Activated B cell treated with CpG ODN at 0.5 μM for 24 hours (primary cell): ENCODE measurements around the gene LTB4R. TPM values are rescaled to one million over a fixed set of nuclear protein-coding genes. Genes with fewer than 3 reads are reported as not detected.

Experiments
- ATAC-seq: fragments of 200-7000 bp; cut with Tn5 transposase; one replicate; pipeline ENCODE4 v1.10.0; 2021; ENCODE audit warnings: low read depth, mild to moderate bottlenecking, moderate library complexity
- CTCF ChIA-PET: fragments of 350-600 bp; sonication (Branson Sonifier 250); formaldehyde crosslinking; loops from one replicate; lab custom pipeline; 2021; ENCODE audit warnings: antibody characterized with exemption; lab: Charles Lee
- POLR2A ChIA-PET: fragments of 350-600 bp; sonication (Branson Sonifier 250); formaldehyde crosslinking; loops from one replicate; lab custom pipeline; 2021; ENCODE audit warnings: antibody characterized with exemption; lab: Charles Lee
- DNase-seq: peaks from one replicate; pipeline ENCODE4 v3.0.0; 2022
- H3K27ac Mint-ChIP-seq: one replicate; pipeline ENCODE4 v1.8.0; 2020; ENCODE audit warnings: mixed read lengths
- H3K27me3 Mint-ChIP-seq: one replicate; pipeline ENCODE4 v1.8.0; 2021; ENCODE audit warnings: mixed read lengths
- H3K36me3 Mint-ChIP-seq: one replicate; pipeline ENCODE4 v1.8.0; 2021; ENCODE audit warnings: low read depth, mixed read lengths
- H3K4me1 Mint-ChIP-seq: one replicate; pipeline ENCODE4 v1.8.0; 2021; ENCODE audit warnings: mixed read lengths
- H3K4me3 Mint-ChIP-seq: one replicate; pipeline ENCODE4 v1.8.0; 2020; ENCODE audit warnings: mild to moderate bottlenecking, mixed read lengths
- H3K9me3 Mint-ChIP-seq: one replicate; pipeline ENCODE4 v1.8.0; 2020; ENCODE audit warnings: mixed read lengths
- intact Hi-C: fragments of 100-400 bp; cut with micrococcal nuclease; formaldehyde crosslinking; loops from one replicate; pipeline ENCODE4 v1.15.1; 2024
- total RNA-seq: library from RNA; stranded (reverse); gene quantifications from 2 replicates; pipeline ENCODE4 v1.2.3, GENCODE V29; 2022
- TF ChIP-seq, protein P1 (sequence below): fragments of 200-600 bp; IDR thresholded peaks from one replicate; pipeline ENCODE4 v1.8.0; 2022; ENCODE audit warnings: antibody characterized with exemption, mild to moderate bottlenecking

The LTB4R gene
- total RNA-seq, 1 donor from 2014 or later, result 8.2 TPM

- H3K36me3 Mint-ChIP-seq, result no peaks in the 10 kb centered on the region
- peak; percentile 68 for DNase-seq
- peak overlapping the region; percentile 85 for H3K4me3 Mint-ChIP-seq
- peaks cover 33% of the 10 kb centered on the region for H3K4me1 Mint-ChIP-seq
- intact Hi-C loops, result loop anchor here (1.0 to 5.0 kb wide), 9 partner anchors 26 to 313 kb away; partner anchors contain the start of genes RABGGTA, SDR39U1 and TINF2
- no peaks in the 10 kb centered on the region for H3K9me3 Mint-ChIP-seq
- TF ChIP-seq, protein P1, sequence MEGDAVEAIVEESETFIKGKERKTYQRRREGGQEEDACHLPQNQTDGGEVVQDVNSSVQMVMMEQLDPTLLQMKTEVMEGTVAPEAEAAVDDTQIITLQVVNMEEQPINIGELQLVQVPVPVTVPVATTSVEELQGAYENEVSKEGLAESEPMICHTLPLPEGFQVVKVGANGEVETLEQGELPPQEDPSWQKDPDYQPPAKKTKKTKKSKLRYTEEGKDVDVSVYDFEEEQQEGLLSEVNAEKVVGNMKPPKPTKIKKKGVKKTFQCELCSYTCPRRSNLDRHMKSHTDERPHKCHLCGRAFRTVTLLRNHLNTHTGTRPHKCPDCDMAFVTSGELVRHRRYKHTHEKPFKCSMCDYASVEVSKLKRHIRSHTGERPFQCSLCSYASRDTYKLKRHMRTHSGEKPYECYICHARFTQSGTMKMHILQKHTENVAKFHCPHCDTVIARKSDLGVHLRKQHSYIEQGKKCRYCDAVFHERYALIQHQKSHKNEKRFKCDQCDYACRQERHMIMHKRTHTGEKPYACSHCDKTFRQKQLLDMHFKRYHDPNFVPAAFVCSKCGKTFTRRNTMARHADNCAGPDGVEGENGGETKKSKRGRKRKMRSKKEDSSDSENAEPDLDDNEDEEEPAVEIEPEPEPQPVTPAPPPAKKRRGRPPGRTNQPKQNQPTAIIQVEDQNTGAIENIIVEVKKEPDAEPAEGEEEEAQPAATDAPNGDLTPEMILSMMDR, result no peak
- H3K27ac Mint-ChIP-seq, result peak overlapping the region; percentile 72
- peaks cover 8% of the 10 kb centered on the region for H3K27me3 Mint-ChIP-seq
- ATAC-seq, result peak; percentile 51
- ChIA-PET CTCF (interaction anchor here (0.7 to 2.3 kb wide), 16 partner anchors 13 to 78 kb away, joined by 3 to 108 read pairs (median 4); partner anchors contain the start of genes ADCY4, CBLN3, KHNYN and RIPK3), POLR2A (interaction anchor here (0.6 to 4.2 kb wide), 26 partner anchors 11 to 1496 kb away, joined by 3 to 257 read pairs (median 6); partner anchors contain the start of genes ADCY4, CBLN3, DCAF11 and KHNYN)
Measured at GRCh38 chr14:24365600-24366412, 54.5 kb downstream of the LTB4R start.

DNA sequence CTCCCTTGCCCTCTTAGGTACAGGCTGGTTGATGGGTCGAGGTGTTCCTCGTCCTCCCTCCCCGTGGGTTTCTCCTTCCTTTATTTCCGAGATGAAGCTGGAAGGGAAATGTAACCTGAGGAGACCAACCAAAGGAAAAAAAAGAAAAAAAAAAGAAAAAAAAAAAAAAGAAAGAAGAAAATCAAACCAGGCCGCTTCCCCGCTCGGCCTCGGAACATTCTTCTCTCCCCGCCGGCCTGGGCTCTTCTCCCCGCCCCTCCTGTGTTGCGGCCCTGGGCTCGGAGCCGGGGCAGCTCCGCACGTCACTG is 55.1 kb downstream of the LTB4R start:
- intact Hi-C loops, result loop anchor here (1.0 to 5.0 kb wide), 2 partner anchors 94 to 124 kb away; partner anchors contain the start of genes RABGGTA and TINF2
- ATAC-seq (no peak), DNase-seq (no peak)
- TF ChIP-seq, protein P1, result no peak
- H3K4me3 Mint-ChIP-seq, result peak overlapping the region; percentile 85
- CTCF ChIA-PET, result interaction anchor here (0.6 to 2.3 kb wide), 11 partner anchors 12 to 76 kb away, joined by 3 to 108 read pairs (median 7); partner anchors contain the start of genes ADCY4, CBLN3, KHNYN and RIPK3
- H3K9me3 Mint-ChIP-seq, result no peaks in the 10 kb centered on the region
- peak overlapping the region; percentile 72 for H3K27ac Mint-ChIP-seq
- H3K27me3 Mint-ChIP-seq, result peaks cover 8% of the 10 kb centered on the region
- H3K4me1 Mint-ChIP-seq, result peaks cover 33% of the 10 kb centered on the region
- no peaks in the 10 kb centered on the region for H3K36me3 Mint-ChIP-seq
- POLR2A ChIA-PET, result interaction anchor here (0.6 to 4.2 kb wide), 27 partner anchors 8 to 1497 kb away, joined by 3 to 257 read pairs (median 6); partner anchors contain the start of genes ADCY4, CBLN3, DCAF11 and KHNYN

DNA sequence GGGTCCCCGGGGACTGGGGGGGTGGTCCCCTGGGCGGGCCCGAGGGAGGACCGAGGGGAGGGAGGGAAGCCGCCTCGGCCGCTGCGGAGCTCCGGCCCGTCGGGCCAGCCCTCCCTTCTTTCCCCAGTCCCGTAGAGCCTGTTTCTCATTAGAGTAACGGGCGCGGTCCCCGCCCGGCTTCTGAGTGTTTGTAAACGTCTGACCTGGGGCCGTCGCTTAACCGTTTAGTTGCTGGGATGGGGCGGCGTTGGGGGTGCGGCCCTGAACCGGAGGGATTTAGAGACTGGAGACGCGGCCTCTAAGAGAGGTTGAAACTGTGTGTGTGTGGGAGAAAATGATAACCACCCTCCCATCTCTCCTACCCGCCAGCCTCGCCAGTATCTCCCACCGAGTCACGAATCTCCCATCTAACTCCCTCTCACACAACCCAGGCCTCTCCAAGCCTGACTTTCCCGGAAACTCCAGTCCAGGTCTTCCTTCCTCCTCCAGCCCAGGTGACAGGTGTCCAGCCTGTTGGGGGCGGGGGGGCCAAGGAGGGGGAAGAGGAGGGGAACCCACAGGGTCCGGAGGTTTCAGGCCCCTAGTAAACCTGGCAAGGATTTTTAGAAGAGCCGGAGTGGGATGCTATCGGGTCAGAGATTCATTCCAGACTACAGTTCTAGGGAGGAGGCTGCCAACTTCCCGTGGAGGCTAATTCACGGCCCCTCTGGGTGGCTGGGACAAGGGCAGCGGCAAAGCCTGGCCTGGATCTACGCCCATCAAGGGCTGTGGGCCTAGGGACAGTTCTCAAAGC is 55.6 kb downstream of the LTB4R start:
- H3K36me3 Mint-ChIP-seq, result no peaks in the 10 kb centered on the region
- peak; percentile 83 for ATAC-seq
- POLR2A ChIA-PET, result interaction anchor here (0.6 to 4.2 kb wide), 23 partner anchors 7 to 1497 kb away, joined by 3 to 257 read pairs (median 6); partner anchors contain the start of genes ADCY4, CBLN3, DCAF11 and KHNYN
- peak overlapping the region; percentile 85 for H3K4me3 Mint-ChIP-seq
- DNase-seq, result peak; percentile 100
- H3K4me1 Mint-ChIP-seq, result peaks cover 33% of the 10 kb centered on the region
- H3K27ac Mint-ChIP-seq, result peak overlapping the region; percentile 80
- no peaks in the 10 kb centered on the region for H3K9me3 Mint-ChIP-seq
- intact Hi-C loops, result loop anchor here (1.0 to 5.0 kb wide), 2 partner anchors 95 to 125 kb away; partner anchors contain the start of genes RABGGTA and TINF2
- TF ChIP-seq, protein P1, result no peak
- peaks cover 5% of the 10 kb centered on the region for H3K27me3 Mint-ChIP-seq
- CTCF ChIA-PET, result interaction anchor here (0.6 to 2.3 kb wide), 10 partner anchors 12 to 75 kb away, joined by 3 to 108 read pairs (median 12); partner anchors contain the start of genes ADCY4, CBLN3, KHNYN and RIPK3

Other genes with a start within 250 kb of the LTB4R start
- gene CPNE6, start 239.9 kb upstream of the LTB4R start, total RNA-seq, result 0.09 TPM in 1 of 2 replicates, not detected in the other
- gene PCK2, start 217.2 kb upstream of the LTB4R start, total RNA-seq, result 82.1 and 102 TPM in 2 replicates
- 84.3 and 86.5 TPM in 2 replicates for gene DCAF11, start 196.7 kb upstream of the LTB4R start, total RNA-seq
- 5.4 and 5.5 TPM in 2 replicates for gene NRL, start 196.6 kb upstream of the LTB4R start, total RNA-seq
- gene FITM1, start 180.8 kb upstream of the LTB4R start, total RNA-seq, result 2.3 and 2.4 TPM in 2 replicates
- gene PSME1, start 175.3 kb upstream of the LTB4R start, total RNA-seq, result 406 and 449 TPM in 2 replicates
- 22.5 and 22.6 TPM in 2 replicates for gene EMC9, start 169.9 kb upstream of the LTB4R start, total RNA-seq
- 285 and 312 TPM in 2 replicates for gene PSME2, start 164.9 kb upstream of the LTB4R start, total RNA-seq
- 87.4 and 99.8 TPM in 2 replicates for gene RNF31, start 164.0 kb upstream of the LTB4R start, total RNA-seq
- 221 and 229 TPM in 2 replicates for gene IRF9, start 150.2 kb upstream of the LTB4R start, total RNA-seq
- 27.0 and 35.3 TPM in 2 replicates for gene REC8, start 139.4 kb upstream of the LTB4R start, total RNA-seq
- gene IPO4, start 122.7 kb upstream of the LTB4R start, total RNA-seq, result 76.4 and 80.3 TPM in 2 replicates
- gene TM9SF1, start 116.1 kb upstream of the LTB4R start, total RNA-seq, result 24.5 and 26.3 TPM in 2 replicates
- 0.66 and 0.98 TPM in 2 replicates for gene TSSK4, start 105.8 kb upstream of the LTB4R start, total RNA-seq
- 88.5 and 117 TPM in 2 replicates for gene CHMP4A, start 98.0 kb upstream of the LTB4R start, total RNA-seq
- 12.7 and 16.3 TPM in 2 replicates for gene MDP1, start 95.4 kb upstream of the LTB4R start, total RNA-seq
- gene NEDD8, start 79.1 kb upstream of the LTB4R start, total RNA-seq, result 129 and 149 TPM in 2 replicates
- gene GMPR2, start 78.6 kb upstream of the LTB4R start, total RNA-seq, result 43.8 and 50.2 TPM in 2 replicates
- gene TINF2, start 68.9 kb upstream of the LTB4R start, total RNA-seq, result 197 and 205 TPM in 2 replicates
- 6.4 and 6.5 TPM in 2 replicates for gene TGM1, start 48.3 kb upstream of the LTB4R start, total RNA-seq
- gene RABGGTA, start 39.9 kb upstream of the LTB4R start, total RNA-seq, result 53.6 and 70.5 TPM in 2 replicates
- 32.5 and 33.9 TPM in 2 replicates for gene DHRS1, start 11.7 kb upstream of the LTB4R start, total RNA-seq
- gene NOP9, start 11.7 kb upstream of the LTB4R start, total RNA-seq, result 30.5 and 36.4 TPM in 2 replicates
- 9.2 and 9.4 TPM in 2 replicates for gene CIDEB, start 3.5 kb upstream of the LTB4R start, total RNA-seq
- gene LTB4R2, start 1.4 kb upstream of the LTB4R start, total RNA-seq, result 7.7 and 9.1 TPM in 2 replicates
- 2.3 and 2.4 TPM in 2 replicates for gene ADCY4, start 23.6 kb downstream of the LTB4R start, total RNA-seq
- 38.9 and 39.2 TPM in 2 replicates for gene RIPK3, start 28.5 kb downstream of the LTB4R start, total RNA-seq
- 9.4 and 11.2 TPM in 2 replicates for gene NFATC4, start 56.7 kb downstream of the LTB4R start, total RNA-seq
- 0.02 and 0.04 TPM in 2 replicates for gene NYNRIN, start 87.5 kb downstream of the LTB4R start, total RNA-seq
- gene CBLN3, start 118.2 kb downstream of the LTB4R start, total RNA-seq, result 56.0 and 61.1 TPM in 2 replicates
- 121 and 130 TPM in 2 replicates for gene KHNYN, start 118.5 kb downstream of the LTB4R start, total RNA-seq
- gene SDR39U1, start 131.3 kb downstream of the LTB4R start, total RNA-seq, result 70.6 and 80.0 TPM in 2 replicates
- not detected in 2 replicates for gene CMA1, start 196.8 kb downstream of the LTB4R start, total RNA-seq